ENCODE measurements around the gene SEMA6B. TPM values are rescaled to one million over a fixed set of nuclear protein-coding genes. Genes with fewer than 3 reads are reported as not detected.

Gene SEMA6B
- total and polyA plus RNA-seq, 2 of the 8 experiments (the other 6 are each of a cell fraction or from before 2014, with no cell fraction given): 31.3 to 54.4 TPM

GRCh38 chr19:4600082-4600481 is 40.6 kb upstream of the SEMA6B start:
- no peak overlapping the region for H4K91ac ChIP-seq (replicated peaks; ENCODE audit: insufficient read length, low read length)
- H4K8ac ChIP-seq (ENCODE audit: extremely low read depth, insufficient read depth, low read length): no peak overlapping the region
- peaks cover 0 to 9% (median 4%) of the 10 kb centered on the region in 4 experiments; a peak in 5 of 7 replicates for H3K4me1 ChIP-seq (replicated peaks in 1 of 4; ENCODE audit: control insufficient read depth in 3 of 4, insufficient read depth in 4 of 4, low read length in 3 of 4)
- H2BK20ac ChIP-seq (ENCODE audit: low read length): no peak overlapping the region
- H3K4ac ChIP-seq (replicated peaks; ENCODE audit: insufficient read length, low read depth, low read length): no peak overlapping the region
- CTCF ChIA-PET (ENCODE audit: partially characterized antibody): interaction anchor here (0.6 to 5.6 kb wide), 8 partner anchors 15 to 75 kb away, joined by 3 to 27 read pairs (median 4); no protein-coding TSS in a partner anchor
- no peak overlapping the region for H4K5ac ChIP-seq (ENCODE audit: insufficient read length, low read depth, low read length)
- H3K79me2 ChIP-seq (ENCODE audit: control insufficient read depth in 1 of 2, insufficient read depth in 2 of 2, low read length in 2 of 2): no peaks in the 10 kb centered on the region
- no peak overlapping the region for H2AFZ ChIP-seq (ENCODE audit: low read length)
- H3K4me2 ChIP-seq (ENCODE audit: insufficient read depth in 1 of 2, low read depth in 2 of 2, low read length in 2 of 2): no peak overlapping the region
- no peak for DNase-seq (ENCODE audit: low read depth in 1 of 2, low spot score in 2 of 2)
- H3K9ac ChIP-seq (replicated peaks in 1 of 4; ENCODE audit: extremely low read depth in 1 of 4, low read depth in 3 of 4, low read length in 3 of 4): no peak overlapping the region
- no peak overlapping the region for H2BK15ac ChIP-seq (ENCODE audit: low read length)
- no peak overlapping the region for H3K27ac ChIP-seq (ENCODE audit: low read depth, low read length)
- H3K27me3 ChIP-seq (replicated peaks in 1 of 4; ENCODE audit: control insufficient read depth in 3 of 4, extremely low read depth in 1 of 4, insufficient read depth in 3 of 4, low read length in 3 of 4): peaks cover 3 to 9% (median 8%) of the 10 kb centered on the region in 4 experiments; a peak in 6 of 7 replicates
- H3K36me3 ChIP-seq (ENCODE audit: control insufficient read depth in 2 of 4, insufficient read depth in 4 of 4, low read length in 3 of 4): no peaks in the 10 kb centered on the region
- H2BK120ac ChIP-seq (replicated peaks; ENCODE audit: low read depth, low read length): no peak overlapping the region
- H3K14ac ChIP-seq (ENCODE audit: insufficient read length): no peak overlapping the region
- no peak for FAIRE-seq
- no peak overlapping the region for H3K18ac ChIP-seq (ENCODE audit: extremely low read depth, low read length)
- no peak overlapping the region for H3K56ac ChIP-seq (replicated peaks; ENCODE audit: insufficient read length, low read depth, low read length)
- no peak overlapping the region for H2BK12ac ChIP-seq (ENCODE audit: low read depth, low read length)
- peaks cover 26% of the 10 kb centered on the region; the same call in 1 of the 2 replicates for H3K23me2 ChIP-seq (ENCODE audit: low read depth, low read length)
- peaks cover 0 to 7% of the 10 kb centered on the region in 2 experiments for H4K20me1 ChIP-seq (replicated peaks in 1 of 2; ENCODE audit: control insufficient read depth in 1 of 2, insufficient read depth in 2 of 2, low read length in 2 of 2)
- no peak overlapping the region for H3K4me3 ChIP-seq (ENCODE audit: extremely low read depth in 1 of 4, insufficient read depth in 2 of 4, low read depth in 3 of 4, low read length in 4 of 4)
- H3K79me1 ChIP-seq (ENCODE audit: low read depth, low read length): no peaks in the 10 kb centered on the region
- TF ChIP-seq BCL11A (IDR thresholded peaks at IDR 0.05; ENCODE audit: low read depth in 2 of 2, low read length in 2 of 2): no peak
- no peak for TF ChIP-seq GTF2F1 (IDR thresholded peaks at IDR 0.05; ENCODE audit: borderline replicate concordance, low read depth, low read length)
- no peak for TF ChIP-seq CBX5 (IDR thresholded peaks at IDR 0.05; ENCODE audit: low read depth, low read length)
- no peak for TF ChIP-seq SP4 (IDR thresholded peaks at IDR 0.05; ENCODE audit: low read length)
- TF ChIP-seq SUZ12 (IDR thresholded peaks at IDR 0.05; ENCODE audit: low read length): no peak
- TF ChIP-seq RFX5 (IDR thresholded peaks at IDR 0.05; ENCODE audit: borderline replicate concordance, low read depth, low read length): no peak
- TF ChIP-seq PHF8 (conservative IDR thresholded peaks at IDR 0.05; ENCODE audit: low read depth, low read length): no peak
- TF ChIP-seq USF2 (IDR thresholded peaks at IDR 0.05; ENCODE audit: low read length): no peak
- no peak for TF ChIP-seq TEAD4 (IDR thresholded peaks at IDR 0.05; ENCODE audit: low read depth, low read length)
- no peak for TF ChIP-seq ASH2L (IDR thresholded peaks at IDR 0.05; ENCODE audit: low read length)
- TF ChIP-seq YY1 (IDR thresholded peaks at IDR 0.05; ENCODE audit: low read depth, low read length): no peak
- TF ChIP-seq CREB1 (IDR thresholded peaks at IDR 0.05): no peak
- TF ChIP-seq SAP30 (IDR thresholded peaks at IDR 0.05; ENCODE audit: insufficient read depth, insufficient replicate concordance, low read length): no peak
- no peak for TF ChIP-seq SP2 (IDR thresholded peaks at IDR 0.05; ENCODE audit: low read length)
- WGBS, 2 experiments (ENCODE audit: extremely low coverage in 1 of 2, insufficient coverage in 1 of 2, insufficient read length in 1 of 2, insufficient replicate concordance in 2 of 2, low coverage in 1 of 2, low lambda C conversion rate in 2 of 2, missing lambda C conversion rate in 1 of 2): 82% methylated on average over 10 of the region's 10 CpGs; no CpG with 5 or more reads in 1 of the 2 experiments
- no peak overlapping the region for H3K23ac ChIP-seq (ENCODE audit: insufficient read length)
- no peak overlapping the region for H2BK5ac ChIP-seq (ENCODE audit: low read depth, low read length)
- no peaks in the 10 kb centered on the region for H3K9me3 ChIP-seq (ENCODE audit: insufficient read depth in 2 of 2, low read depth in 1 of 2, low read length in 1 of 2)
- H2AK5ac ChIP-seq (ENCODE audit: low read depth, low read length): no peak overlapping the region
- POLR2A ChIA-PET (ENCODE audit: partially characterized antibody): no interaction called here

All from H1 (cell line).